Fibroblast of lung (primary cell): Measurements from ENCODE around the gene PLXNA2. TPM values are rescaled to one million over a fixed set of nuclear protein-coding genes. Genes with fewer than 3 reads are reported as not detected.

Experiments
- DNase-seq, 2 donors: peaks; one replicate each; pipeline versions ENCODE4 v3.0.0 to v3.0.0-alpha.2; 2010; ENCODE audit warnings: low read depth in 2 of 2
- H2AFZ ChIP-seq: 2 replicates; pipeline ENCODE4 v1.5.1; 2012; ENCODE audit warnings: low read length, control low read depth, inconsistent platforms
- H3K27ac ChIP-seq: 2 replicates; pipeline ENCODE4 v1.5.1; 2011; ENCODE audit warnings: low read length, control low read depth; ENCODE audit not compliant: insufficient read depth
- H3K27me3 ChIP-seq: 2 replicates; pipeline ENCODE4 v1.5.1; 2011; ENCODE audit warnings: mild to moderate bottlenecking, low read length; ENCODE audit not compliant: control insufficient read depth, insufficient read depth
- H3K36me3 ChIP-seq: 2 replicates; pipeline ENCODE4 v1.5.1; 2011; ENCODE audit warnings: low read length; ENCODE audit not compliant: control insufficient read depth, insufficient read depth
- H3K4me1 ChIP-seq: 2 replicates; pipeline ENCODE4 v1.5.1; 2011; ENCODE audit warnings: low read length; ENCODE audit not compliant: control insufficient read depth, insufficient read depth; ENCODE audit errors: extremely low read depth
- H3K4me2 ChIP-seq: 2 replicates; pipeline ENCODE4 v1.5.1; 2011; ENCODE audit warnings: low read length, control low read depth; ENCODE audit not compliant: insufficient read depth; ENCODE audit errors: extremely low read depth
- H3K4me3 ChIP-seq, 4 experiments: fragments of 200-600 bp in 1 of 4; sonication (generic) in 1 of 4; replicated peaks in 1 of 4; 2 replicates each; pipeline ENCODE4 v1.5.1; 2011 to 2016; ENCODE audit warnings: low read length in 4 of 4, low read depth in 3 of 4, mild to moderate bottlenecking in 3 of 4, control low read depth in 2 of 4, inconsistent platforms in 1 of 4, mixed read lengths in 1 of 4; ENCODE audit not compliant: insufficient read depth in 1 of 4; ENCODE audit errors: control extremely low read depth in 1 of 4
- H3K79me2 ChIP-seq: 2 replicates; pipeline ENCODE4 v1.5.1; 2012; ENCODE audit warnings: mild to moderate bottlenecking, low read length, inconsistent platforms; ENCODE audit not compliant: control insufficient read depth, insufficient read depth
- H3K9ac ChIP-seq: 2 replicates; pipeline ENCODE4 v1.5.1; 2011; ENCODE audit warnings: mild to moderate bottlenecking, low read length, control low read depth; ENCODE audit not compliant: insufficient read depth
- H3K9me3 ChIP-seq: 2 replicates; pipeline ENCODE4 v1.5.1; 2012; ENCODE audit warnings: low read depth, low read length; ENCODE audit not compliant: control insufficient read depth, insufficient read depth
- H4K20me1 ChIP-seq: 2 replicates; pipeline ENCODE4 v1.5.1; 2011; ENCODE audit warnings: low read length; ENCODE audit not compliant: control insufficient read depth, insufficient read depth; ENCODE audit errors: extremely low read depth
- EZH2 ChIP-seq: IDR thresholded peaks from 2 replicates; pipeline ENCODE4 v1.5.1; 2012; ENCODE audit warnings: low read length, control low read depth, mild to moderate bottlenecking; ENCODE audit errors: missing control alignments
- polyA plus RNA-seq, 2 donors: library from polyadenylated mRNA; depleted of rRNA in 1 of 2; stranded (reverse) in 1 of 2; unstranded in 1 of 2; fragments of >200 nt; gene quantifications; 2 replicates each; pipeline ENCODE4 v1.2.1, GENCODE V29; 2011 to 2012; ENCODE audit warnings: missing spikeins in 1 of 2
- total RNA-seq: library from RNA; depleted of rRNA; stranded (reverse); fragments of >200 nt; gene quantifications from 2 replicates; pipeline ENCODE4 v1.2.1, GENCODE V29; 2014
- TF ChIP-seq, protein P1 (sequence below), 2 donors: IDR thresholded peaks in 1 of 2; conservative IDR thresholded peaks in 1 of 2; 1 replicate in 1 of 2; 2 replicates in 1 of 2; pipeline ENCODE4 v1.5.1; 2011 to 2012; ENCODE audit warnings: low read length in 2 of 2, control low read depth in 1 of 2, inconsistent platforms in 1 of 2, low read depth in 1 of 2, mild to moderate bottlenecking in 1 of 2

The PLXNA2 gene
- total and polyA plus RNA-seq, 2 donors (not counting 1 experiment from before 2014, with no cell fraction given): 0.43 to 2.0 TPM

DNA sequence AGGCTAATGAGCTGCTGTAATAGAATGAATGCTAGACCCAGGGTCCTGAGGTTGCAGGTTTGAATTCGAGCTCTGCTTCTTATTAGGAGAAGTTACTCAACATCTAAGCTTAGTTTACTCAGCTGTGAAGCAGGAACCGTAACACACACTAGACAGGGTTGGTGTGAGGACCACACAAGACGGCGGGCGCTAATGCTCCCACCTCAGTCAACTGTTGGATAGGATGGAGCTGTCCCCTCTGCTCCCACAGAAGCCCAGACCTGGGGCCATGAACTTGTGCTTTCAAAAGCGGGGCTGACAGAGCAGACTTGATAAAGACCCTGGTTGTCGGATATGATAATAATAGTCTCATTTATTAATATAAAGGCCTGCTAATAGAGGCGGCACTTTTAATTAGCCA is 234.9 kb downstream of the PLXNA2 start:
- Histone ChIP-seq H3K27me3 (no peaks in the 10 kb centered on the region), H3K36me3 (no peaks in the 10 kb centered on the region), H4K20me1 (no peaks in the 10 kb centered on the region), H3K9me3 (no peaks in the 10 kb centered on the region), H3K4me3 (no peak overlapping the region), H3K4me1 (no peaks in the 10 kb centered on the region), H3K4me2 (no peak overlapping the region), H2AFZ (no peak overlapping the region), H3K79me2 (no peaks in the 10 kb centered on the region), H3K9ac (no peak overlapping the region), H3K27ac (no peak overlapping the region)
- TF ChIP-seq EZH2: no peak
- TF ChIP-seq, protein P1, sequence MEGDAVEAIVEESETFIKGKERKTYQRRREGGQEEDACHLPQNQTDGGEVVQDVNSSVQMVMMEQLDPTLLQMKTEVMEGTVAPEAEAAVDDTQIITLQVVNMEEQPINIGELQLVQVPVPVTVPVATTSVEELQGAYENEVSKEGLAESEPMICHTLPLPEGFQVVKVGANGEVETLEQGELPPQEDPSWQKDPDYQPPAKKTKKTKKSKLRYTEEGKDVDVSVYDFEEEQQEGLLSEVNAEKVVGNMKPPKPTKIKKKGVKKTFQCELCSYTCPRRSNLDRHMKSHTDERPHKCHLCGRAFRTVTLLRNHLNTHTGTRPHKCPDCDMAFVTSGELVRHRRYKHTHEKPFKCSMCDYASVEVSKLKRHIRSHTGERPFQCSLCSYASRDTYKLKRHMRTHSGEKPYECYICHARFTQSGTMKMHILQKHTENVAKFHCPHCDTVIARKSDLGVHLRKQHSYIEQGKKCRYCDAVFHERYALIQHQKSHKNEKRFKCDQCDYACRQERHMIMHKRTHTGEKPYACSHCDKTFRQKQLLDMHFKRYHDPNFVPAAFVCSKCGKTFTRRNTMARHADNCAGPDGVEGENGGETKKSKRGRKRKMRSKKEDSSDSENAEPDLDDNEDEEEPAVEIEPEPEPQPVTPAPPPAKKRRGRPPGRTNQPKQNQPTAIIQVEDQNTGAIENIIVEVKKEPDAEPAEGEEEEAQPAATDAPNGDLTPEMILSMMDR (conservative IDR thresholded peaks at IDR 0.05 in 1 of 2, IDR thresholded peaks at IDR 0.05 in 1 of 2; ENCODE audit: low read depth in 1 of 2, low read length in 2 of 2): no peak
- no peak for DNase-seq

- no peak overlapping the region for H2AFZ ChIP-seq
- no peak overlapping the region for H3K9ac ChIP-seq
- H3K4me3 ChIP-seq: no peak overlapping the region
- DNase-seq: peak in 1 of 2 donors; percentile 41
- no peak overlapping the region for H3K27ac ChIP-seq
- no peaks in the 10 kb centered on the region for H3K36me3 ChIP-seq
- H3K27me3 ChIP-seq: no peaks in the 10 kb centered on the region
- no peaks in the 10 kb centered on the region for H3K79me2 ChIP-seq
- peak overlapping the region; percentile 26 for H3K4me2 ChIP-seq
- H3K9me3 ChIP-seq: no peaks in the 10 kb centered on the region
- H3K4me1 ChIP-seq: no peaks in the 10 kb centered on the region
- TF ChIP-seq EZH2: no peak
- TF ChIP-seq, protein P1 (conservative IDR thresholded peaks at IDR 0.05 in 1 of 2, IDR thresholded peaks at IDR 0.05 in 1 of 2; ENCODE audit: low read depth in 1 of 2, low read length in 2 of 2): no peak
- H4K20me1 ChIP-seq: no peaks in the 10 kb centered on the region
Observed at GRCh38 chr1:208008534-208008933, 235.7 kb downstream of the PLXNA2 start.

DNA sequence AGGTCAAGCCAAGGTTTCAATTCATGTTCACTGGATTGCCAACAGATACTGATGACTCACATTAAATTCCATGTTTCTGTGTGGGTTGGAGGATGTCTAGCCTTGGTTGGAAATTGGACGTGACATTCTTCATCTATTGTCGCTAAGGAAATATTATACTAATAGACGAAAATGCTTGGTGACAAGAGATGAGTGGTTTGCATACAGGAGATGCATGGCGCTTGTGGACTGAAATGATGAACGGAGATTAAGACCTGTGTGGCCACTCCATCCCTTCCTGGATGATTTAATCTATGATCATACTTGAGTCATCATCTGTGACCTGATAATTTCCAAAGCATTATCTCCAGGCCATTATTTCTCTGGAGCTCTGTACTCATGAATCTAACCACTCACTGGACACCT is 236.2 kb downstream of the PLXNA2 start:
- peak; percentile 54 to 89 for DNase-seq
- Histone ChIP-seq H3K27me3 (no peaks in the 10 kb centered on the region), H3K36me3 (no peaks in the 10 kb centered on the region), H2AFZ (no peak overlapping the region), H3K4me3 (no peak overlapping the region), H4K20me1 (no peaks in the 10 kb centered on the region), H3K9ac (no peak overlapping the region), H3K9me3 (no peaks in the 10 kb centered on the region), H3K4me1 (no peaks in the 10 kb centered on the region), H3K27ac (no peak overlapping the region), H3K79me2 (no peaks in the 10 kb centered on the region), H3K4me2 (peak overlapping the region; percentile 38)
- TF ChIP-seq, protein P1 (conservative IDR thresholded peaks at IDR 0.05 in 1 of 2, IDR thresholded peaks at IDR 0.05 in 1 of 2; ENCODE audit: low read depth in 1 of 2, low read length in 2 of 2): no peak
- TF ChIP-seq EZH2: no peak
